ENCODE measurements around the gene CCIN. TPM values are rescaled to one million over a fixed set of nuclear protein-coding genes. Genes with fewer than 3 reads are reported as not detected.

Gene CCIN
- total RNA-seq, 1 donor from 2014 or later = not detected

DNA sequence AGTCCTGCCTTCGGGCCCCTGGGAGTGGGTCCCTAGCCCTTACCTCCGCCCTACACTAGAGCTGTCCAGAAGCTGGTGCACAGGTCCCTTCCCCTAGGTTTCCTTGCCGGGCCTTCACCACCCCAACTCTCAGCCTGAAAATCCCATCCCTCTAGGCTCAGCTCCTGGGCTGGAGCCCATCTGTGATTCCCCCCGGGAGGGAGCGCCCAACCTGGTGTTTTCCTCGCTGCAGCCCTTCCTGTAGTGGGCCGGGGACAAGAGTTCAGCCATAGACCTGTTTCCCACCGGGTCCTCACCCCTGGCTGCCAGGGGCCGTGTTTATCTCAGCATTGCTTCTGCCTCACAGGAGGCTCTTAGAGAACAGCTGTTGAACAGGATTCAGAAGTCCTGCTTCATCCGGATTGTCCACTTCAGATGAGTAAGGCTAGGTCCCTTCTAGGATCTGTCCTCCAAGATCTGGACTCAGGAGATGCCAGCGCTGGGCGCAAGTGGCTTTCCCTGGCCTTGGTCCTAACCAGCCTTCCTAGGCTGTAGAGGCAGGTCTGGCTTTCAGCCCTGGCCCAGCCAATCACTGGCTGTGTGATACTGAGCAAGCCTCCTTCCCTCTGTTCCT, 31.7 kb upstream of the CCIN start:
- peaks cover 53% of the 10 kb centered on the region for H3K27me3 Mint-ChIP-seq
- no peaks in the 10 kb centered on the region for H3K9me3 Mint-ChIP-seq
- H3K27ac Mint-ChIP-seq = peak overlapping the region; percentile 82
- H3K4me1 Mint-ChIP-seq (ENCODE audit: unreplicated experiment) = peaks cover 26% of the 10 kb centered on the region
- DNase-seq (ENCODE audit: extremely low spot score, unreplicated experiment) = no peak
- H3K36me3 Mint-ChIP-seq = no peaks in the 10 kb centered on the region
- TF ChIP-seq, protein P1, sequence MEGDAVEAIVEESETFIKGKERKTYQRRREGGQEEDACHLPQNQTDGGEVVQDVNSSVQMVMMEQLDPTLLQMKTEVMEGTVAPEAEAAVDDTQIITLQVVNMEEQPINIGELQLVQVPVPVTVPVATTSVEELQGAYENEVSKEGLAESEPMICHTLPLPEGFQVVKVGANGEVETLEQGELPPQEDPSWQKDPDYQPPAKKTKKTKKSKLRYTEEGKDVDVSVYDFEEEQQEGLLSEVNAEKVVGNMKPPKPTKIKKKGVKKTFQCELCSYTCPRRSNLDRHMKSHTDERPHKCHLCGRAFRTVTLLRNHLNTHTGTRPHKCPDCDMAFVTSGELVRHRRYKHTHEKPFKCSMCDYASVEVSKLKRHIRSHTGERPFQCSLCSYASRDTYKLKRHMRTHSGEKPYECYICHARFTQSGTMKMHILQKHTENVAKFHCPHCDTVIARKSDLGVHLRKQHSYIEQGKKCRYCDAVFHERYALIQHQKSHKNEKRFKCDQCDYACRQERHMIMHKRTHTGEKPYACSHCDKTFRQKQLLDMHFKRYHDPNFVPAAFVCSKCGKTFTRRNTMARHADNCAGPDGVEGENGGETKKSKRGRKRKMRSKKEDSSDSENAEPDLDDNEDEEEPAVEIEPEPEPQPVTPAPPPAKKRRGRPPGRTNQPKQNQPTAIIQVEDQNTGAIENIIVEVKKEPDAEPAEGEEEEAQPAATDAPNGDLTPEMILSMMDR (conservative IDR thresholded peaks at IDR 0.05) = no peak
- H3K4me3 Mint-ChIP-seq = peak overlapping the region; percentile 94

DNA sequence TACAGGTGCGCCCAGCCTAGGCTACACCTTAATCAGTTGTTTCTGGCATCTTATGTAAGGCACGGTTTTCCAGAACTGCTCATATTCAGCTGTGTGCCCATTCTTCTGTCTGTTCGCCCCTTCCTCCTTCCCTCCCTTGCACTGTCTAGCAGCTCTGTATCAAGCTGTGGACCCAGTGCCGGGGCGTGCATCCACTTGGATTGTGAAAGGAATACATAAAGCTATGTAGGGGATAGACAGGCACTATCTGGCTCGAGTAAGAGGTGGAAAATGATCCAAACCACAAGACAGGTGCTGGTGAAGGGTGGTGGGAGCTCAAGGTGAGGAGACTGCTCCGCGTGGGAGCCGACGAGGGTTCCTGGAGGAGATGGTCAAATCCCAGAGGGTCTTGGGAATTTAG, 30.7 kb upstream of the CCIN start:
- H3K27ac Mint-ChIP-seq = no peak overlapping the region
- DNase-seq (ENCODE audit: extremely low spot score, unreplicated experiment) = no peak
- H3K4me3 Mint-ChIP-seq = peak overlapping the region; percentile 33
- H3K27me3 Mint-ChIP-seq = peaks cover 50% of the 10 kb centered on the region
- H3K9me3 Mint-ChIP-seq = no peaks in the 10 kb centered on the region
- H3K4me1 Mint-ChIP-seq (ENCODE audit: unreplicated experiment) = peaks cover 26% of the 10 kb centered on the region
- TF ChIP-seq, protein P1 (conservative IDR thresholded peaks at IDR 0.05) = no peak
- H3K36me3 Mint-ChIP-seq = no peaks in the 10 kb centered on the region

DNA sequence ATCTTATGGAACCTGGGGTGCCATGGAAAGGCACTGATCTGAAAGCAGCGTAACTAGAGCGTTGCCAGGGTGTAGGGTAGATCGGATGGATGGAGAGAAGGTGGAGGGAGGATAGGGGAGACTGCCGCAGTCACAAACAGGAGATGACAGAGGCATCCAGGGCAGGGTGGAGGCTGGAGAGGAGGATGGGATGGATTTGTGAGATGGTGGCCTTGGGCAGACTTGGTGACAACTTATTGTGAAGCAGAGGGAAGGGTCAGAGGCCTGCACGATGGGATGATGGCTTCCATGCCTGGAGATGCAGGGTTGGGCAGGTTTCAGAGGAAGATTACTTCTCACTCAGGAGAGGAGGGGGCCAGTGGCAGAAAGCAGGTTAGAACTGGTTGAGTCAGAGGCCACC, 30.3 kb upstream of the CCIN start:
- H3K27me3 Mint-ChIP-seq = peaks cover 46% of the 10 kb centered on the region
- H3K9me3 Mint-ChIP-seq = no peaks in the 10 kb centered on the region
- no peak for DNase-seq (ENCODE audit: extremely low spot score, unreplicated experiment)
- no peak overlapping the region for H3K4me3 Mint-ChIP-seq
- peaks cover 26% of the 10 kb centered on the region for H3K4me1 Mint-ChIP-seq (ENCODE audit: unreplicated experiment)
- no peaks in the 10 kb centered on the region for H3K36me3 Mint-ChIP-seq
- no peak overlapping the region for H3K27ac Mint-ChIP-seq
- TF ChIP-seq, protein P1 (conservative IDR thresholded peaks at IDR 0.05) = no peak

DNA sequence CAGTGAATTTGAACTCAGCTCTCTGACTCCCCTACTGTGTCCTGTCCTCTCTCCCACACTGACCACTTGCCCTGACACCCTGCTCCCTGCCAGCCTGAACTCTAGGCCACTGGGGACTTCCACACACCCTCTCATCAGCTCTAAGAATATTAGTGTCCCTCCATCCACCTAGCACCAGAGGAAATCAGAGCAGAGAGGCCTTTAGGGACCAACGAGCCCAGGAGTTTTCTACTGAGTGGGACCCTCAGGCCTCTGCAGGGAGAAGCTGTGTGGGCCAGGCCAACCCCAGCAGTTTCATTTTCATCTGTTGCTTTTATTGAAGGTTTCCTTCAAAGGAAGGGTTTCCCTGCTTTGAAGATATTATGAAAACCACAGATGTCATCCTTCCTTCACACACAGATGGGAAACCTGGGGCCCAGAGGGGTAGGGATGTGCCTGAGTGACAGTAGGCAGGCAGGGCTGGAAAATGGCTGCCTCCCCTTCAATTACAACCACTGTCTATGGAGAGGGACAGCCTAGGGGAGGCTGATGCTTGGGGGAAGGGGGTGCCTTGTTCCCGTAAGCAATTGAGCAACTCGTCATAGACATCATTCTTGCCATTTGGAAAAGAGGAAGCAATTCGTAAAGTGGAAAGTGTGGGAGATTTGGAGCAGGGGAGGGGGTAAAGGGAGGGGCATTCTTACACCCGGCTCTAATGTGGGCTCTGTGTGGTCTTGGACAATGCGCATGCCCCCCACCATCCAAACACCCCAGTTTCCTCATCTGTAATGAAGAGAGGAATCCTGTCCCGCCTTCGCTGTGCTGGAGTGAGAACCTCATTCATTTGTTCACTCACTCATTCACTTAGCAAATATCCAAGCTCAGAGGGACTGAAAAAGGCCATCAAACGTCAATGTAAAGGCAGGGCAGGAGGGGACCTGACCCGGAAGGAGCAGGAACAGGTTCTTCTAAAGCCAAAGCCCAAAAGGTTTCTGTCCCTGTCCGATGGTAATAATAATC, 28.8 kb upstream of the CCIN start:
- Mint-ChIP-seq H3K27ac (peak overlapping the region; percentile 21), H3K27me3 (peaks cover 35% of the 10 kb centered on the region), H3K4me1 (ENCODE audit: unreplicated experiment) (peaks cover 26% of the 10 kb centered on the region), H3K4me3 (no peak overlapping the region), H3K36me3 (peaks cover 2% of the 10 kb centered on the region), H3K9me3 (peaks cover 2% of the 10 kb centered on the region)
- TF ChIP-seq, protein P1 (conservative IDR thresholded peaks at IDR 0.05) = no peak
- no peak for DNase-seq (ENCODE audit: extremely low spot score, unreplicated experiment)

DNA sequence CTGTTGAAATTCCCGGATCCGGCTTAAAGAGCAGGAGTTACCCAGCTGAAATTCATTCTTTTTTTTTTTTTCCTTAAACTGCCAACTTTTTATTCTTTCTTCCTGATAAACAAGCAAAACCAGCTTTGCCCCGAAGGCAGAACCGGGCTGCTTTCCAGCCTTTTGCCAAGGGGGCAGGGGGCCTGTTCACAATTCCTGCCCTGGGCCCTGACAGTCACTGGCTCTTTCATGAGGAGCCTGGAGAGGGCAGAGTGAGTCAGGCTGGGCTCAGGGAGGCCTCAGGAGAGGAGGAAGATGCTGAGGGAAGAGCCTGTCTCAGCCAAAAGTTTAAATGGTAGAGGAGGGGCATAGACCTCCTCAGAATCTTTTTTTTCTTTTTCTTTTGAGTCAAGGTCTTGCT, 27.9 kb upstream of the CCIN start:
- no peak for DNase-seq (ENCODE audit: extremely low spot score, unreplicated experiment)
- H3K27me3 Mint-ChIP-seq = peaks cover 27% of the 10 kb centered on the region
- TF ChIP-seq, protein P1 (conservative IDR thresholded peaks at IDR 0.05) = peak; percentile 17
- H3K4me1 Mint-ChIP-seq (ENCODE audit: unreplicated experiment) = peaks cover 26% of the 10 kb centered on the region
- H3K36me3 Mint-ChIP-seq = peaks cover 10% of the 10 kb centered on the region
- H3K27ac Mint-ChIP-seq = no peak overlapping the region
- H3K9me3 Mint-ChIP-seq = peaks cover 6% of the 10 kb centered on the region
- H3K4me3 Mint-ChIP-seq = no peak overlapping the region

Measured in type B pancreatic cell (in vitro differentiated cells).